Neuronal stem cell (in vitro differentiated cells): ENCODE results near the gene CLEC16A.
A peak's percentile ranks its signal among the peaks of the same experiment; 100 is the strongest.

Experiments used
- DNase-seq: peaks from one replicate; pipeline ENCODE4 v3.0.0-alpha.2; 2013; ENCODE audit warnings: low spot score
- H2AFZ ChIP-seq: one replicate; pipeline ENCODE4 v1.6.1; 2013; ENCODE audit warnings: mild to moderate bottlenecking, low read length, inconsistent platforms
- H2AK5ac ChIP-seq: 2 replicates; pipeline ENCODE4 v1.6.1; 2013; ENCODE audit warnings: low read depth, mild to moderate bottlenecking, inconsistent platforms, low read length, moderate library complexity, mixed read lengths
- H2BK120ac ChIP-seq: 2 replicates; pipeline ENCODE4 v1.6.1; 2013; ENCODE audit warnings: low read depth, mild to moderate bottlenecking, inconsistent platforms, low read length, moderate library complexity, mixed read lengths
- H2BK12ac ChIP-seq: one replicate; pipeline ENCODE4 v1.6.1; 2013; ENCODE audit warnings: low read length, inconsistent platforms
- H2BK15ac ChIP-seq: 2 replicates; pipeline ENCODE4 v1.6.1; 2013; ENCODE audit warnings: mild to moderate bottlenecking, low read length, inconsistent platforms, mixed read lengths
- H2BK5ac ChIP-seq: one replicate; pipeline ENCODE4 v1.6.1; 2013; ENCODE audit warnings: inconsistent platforms, mild to moderate bottlenecking, low read length, moderate library complexity
- H3K14ac ChIP-seq: one replicate; pipeline ENCODE4 v1.6.1; 2013; ENCODE audit warnings: low read length, inconsistent platforms
- H3K18ac ChIP-seq: 2 replicates; pipeline ENCODE4 v1.6.1; 2013; ENCODE audit warnings: low read length, inconsistent platforms
- H3K23ac ChIP-seq: 2 replicates; pipeline ENCODE4 v1.6.1; 2013; ENCODE audit warnings: low read depth, mild to moderate bottlenecking, mixed read lengths, low read length, inconsistent platforms; ENCODE audit not compliant: poor library complexity
- H3K27ac ChIP-seq: replicated peaks from 3 replicates; pipeline ENCODE4 v1.5.1; 2013; ENCODE audit warnings: low read length, inconsistent platforms
- H3K27me3 ChIP-seq, 3 experiments: 2 replicates each; pipeline ENCODE4 v1.6.1; 2013; ENCODE audit warnings: low read length in 3 of 3, mild to moderate bottlenecking in 2 of 3, inconsistent platforms in 1 of 3, low read depth in 1 of 3, mixed read lengths in 1 of 3, moderate library complexity in 1 of 3; ENCODE audit not compliant: control insufficient read depth in 3 of 3, insufficient read depth in 3 of 3
- H3K36me3 ChIP-seq, 2 donors: replicated peaks in 1 of 2; 2 replicates each; pipeline ENCODE4 v1.6.1; 2013; ENCODE audit warnings: low read length in 2 of 2; ENCODE audit not compliant: control insufficient read depth in 2 of 2, insufficient read depth in 2 of 2
- H3K4ac ChIP-seq: 2 replicates; pipeline ENCODE4 v1.6.1; 2013; ENCODE audit warnings: inconsistent platforms, mild to moderate bottlenecking, low read length, moderate library complexity
- H3K4me1 ChIP-seq, 2 donors: 1 replicate in 1 of 2; 2 replicates in 1 of 2; pipeline ENCODE4 v1.6.1; 2013; ENCODE audit warnings: low read length in 2 of 2, low read depth in 1 of 2; ENCODE audit not compliant: control insufficient read depth in 2 of 2, insufficient read depth in 1 of 2
- H3K4me2 ChIP-seq: one replicate; pipeline ENCODE4 v1.6.1; 2013; ENCODE audit warnings: mild to moderate bottlenecking, low read length, inconsistent platforms; ENCODE audit not compliant: insufficient read depth, poor library complexity, severe bottlenecking
- H3K4me3 ChIP-seq, 2 donors: 2 replicates each; pipeline ENCODE4 v1.5.1; 2013; ENCODE audit warnings: low read length in 2 of 2, mild to moderate bottlenecking in 2 of 2, inconsistent platforms in 1 of 2, moderate library complexity in 1 of 2
- H3K79me1 ChIP-seq: one replicate; pipeline ENCODE4 v1.6.1; 2013; ENCODE audit warnings: low read depth, mild to moderate bottlenecking, inconsistent platforms, low read length, moderate library complexity
- H3K9ac ChIP-seq: one replicate; pipeline ENCODE4 v1.6.1; 2013; ENCODE audit warnings: mild to moderate bottlenecking, low read depth, low read length, inconsistent platforms; ENCODE audit not compliant: poor library complexity
- H3K9me3 ChIP-seq, 2 donors: replicated peaks in 1 of 2; 2 replicates each; pipeline versions ENCODE3 to v1.6.1; 2013; ENCODE audit warnings: low read length in 2 of 2, mild to moderate bottlenecking in 2 of 2, inconsistent platforms in 1 of 2, low read depth in 1 of 2, mixed read lengths in 1 of 2, moderate library complexity in 1 of 2; ENCODE audit not compliant: control insufficient read depth in 2 of 2, insufficient read depth in 1 of 2
- H4K8ac ChIP-seq: one replicate; pipeline ENCODE4 v1.6.1; 2013; ENCODE audit warnings: low read depth, mild to moderate bottlenecking, inconsistent platforms, low read length, moderate library complexity
- H4K91ac ChIP-seq: one replicate; pipeline ENCODE4 v1.6.1; 2013; ENCODE audit warnings: low read length, low read depth, mild to moderate bottlenecking, inconsistent platforms; ENCODE audit not compliant: poor library complexity
- WGBS, 2 donors: extraction: QIAGEN DNeasy Blood & Tissue Kit; methylation state at CpG; one replicate each; pipeline ENCODE4 v1.1.7; 2013; ENCODE audit warnings: missing lambda C conversion rate in 2 of 2, mixed read lengths in 1 of 2; ENCODE audit not compliant: insufficient read length in 2 of 2, insufficient replicate concordance in 1 of 2; ENCODE audit errors: extremely low coverage in 2 of 2; 5-methylcytosine and 5-hydroxymethylcytosine counted together

Gene CLEC16A

GRCh38 chr16:11142951-11143350, 198.6 kb downstream of the CLEC16A start:
- Histone ChIP-seq H2BK15ac (no peak overlapping the region), H3K36me3 (no peaks in the 10 kb centered on the region), H4K8ac (no peak overlapping the region), H4K91ac (no peak overlapping the region), H2BK5ac (no peak overlapping the region), H3K18ac (no peak overlapping the region), H3K79me1 (no peaks in the 10 kb centered on the region), H3K4me3 (no peak overlapping the region), H2AFZ (no peak overlapping the region), H3K14ac (no peak overlapping the region), H2BK12ac (no peak overlapping the region), H3K4me2 (no peak overlapping the region), H3K4ac (no peak overlapping the region), H3K27ac (no peak overlapping the region), H3K9me3 (no peaks in the 10 kb centered on the region), H2AK5ac (no peak overlapping the region), H3K27me3 (no peaks in the 10 kb centered on the region), H3K4me1 (peaks cover 9 to 12% of the 10 kb centered on the region in 2 donors), H2BK120ac (no peak overlapping the region), H3K9ac (no peak overlapping the region), H3K23ac (no peak overlapping the region)
- WGBS, 2 donors = no CpG with 5 or more reads among the region's 7 CpGs
- no peak for DNase-seq

GRCh38 chr16:11143372-11144035, 199.1 kb downstream of the CLEC16A start:
- no peak overlapping the region for H3K4me3 ChIP-seq

GRCh38 chr16:11144122-11144521, 199.8 kb downstream of the CLEC16A start:
- Histone ChIP-seq H3K4ac (no peak overlapping the region), H3K36me3 (no peaks in the 10 kb centered on the region), H3K23ac (no peak overlapping the region), H3K4me3 (no peak overlapping the region), H2BK5ac (no peak overlapping the region), H2BK15ac (no peak overlapping the region), H3K4me1 (peaks cover 6 to 11% of the 10 kb centered on the region in 2 donors), H3K9ac (no peak overlapping the region), H3K79me1 (no peaks in the 10 kb centered on the region), H2BK120ac (no peak overlapping the region), H3K14ac (no peak overlapping the region), H2AK5ac (no peak overlapping the region), H4K91ac (no peak overlapping the region), H3K27me3 (no peaks in the 10 kb centered on the region), H3K18ac (peak overlapping the region; percentile 6), H4K8ac (no peak overlapping the region), H3K9me3 (no peaks in the 10 kb centered on the region), H3K27ac (no peak overlapping the region), H2AFZ (no peak overlapping the region), H3K4me2 (no peak overlapping the region), H2BK12ac (no peak overlapping the region)
- DNase-seq = no peak
- no CpG with 5 or more reads among the region's 4 CpGs for WGBS, 2 donors

More at GRCh38 chr16:11143372-11144035, 199.1 kb downstream of the CLEC16A start:
- no CpG with 5 or more reads among the region's 6 CpGs for WGBS, 2 donors
- no peak overlapping the region for H4K8ac ChIP-seq
- H2BK15ac ChIP-seq = no peak overlapping the region
- H3K27me3 ChIP-seq = no peaks in the 10 kb centered on the region
- peaks cover 6 to 11% of the 10 kb centered on the region in 2 donors for H3K4me1 ChIP-seq
- H3K4ac ChIP-seq = no peak overlapping the region
- no peak overlapping the region for H3K9ac ChIP-seq
- no peak overlapping the region for H3K14ac ChIP-seq
- H2AK5ac ChIP-seq = no peak overlapping the region
- H3K4me2 ChIP-seq = no peak overlapping the region
- no peak overlapping the region for H3K23ac ChIP-seq
- no peak overlapping the region for H2AFZ ChIP-seq
- no peak overlapping the region for H3K18ac ChIP-seq
- H2BK5ac ChIP-seq = no peak overlapping the region
- no peak overlapping the region for H2BK120ac ChIP-seq
- no peak overlapping the region for H4K91ac ChIP-seq
- no peak overlapping the region for H3K27ac ChIP-seq
- no peak overlapping the region for H2BK12ac ChIP-seq
- no peaks in the 10 kb centered on the region for H3K79me1 ChIP-seq
- H3K9me3 ChIP-seq = no peaks in the 10 kb centered on the region
- H3K36me3 ChIP-seq = no peaks in the 10 kb centered on the region
- no peak for DNase-seq

GRCh38 chr16:11145173-11145818, 200.9 kb downstream of the CLEC16A start:
- H2BK12ac ChIP-seq = no peak overlapping the region
- H3K9ac ChIP-seq = no peak overlapping the region
- no CpG with 5 or more reads among the region's 13 CpGs for WGBS, 2 donors
- H3K9me3 ChIP-seq = no peaks in the 10 kb centered on the region
- no peaks in the 10 kb centered on the region for H3K79me1 ChIP-seq
- H3K4me3 ChIP-seq = no peak overlapping the region
- no peak overlapping the region for H4K91ac ChIP-seq
- no peak overlapping the region for H2BK5ac ChIP-seq
- H3K27ac ChIP-seq = no peak overlapping the region
- H3K4ac ChIP-seq = no peak overlapping the region
- H3K27me3 ChIP-seq = no peaks in the 10 kb centered on the region
- H2BK15ac ChIP-seq = no peak overlapping the region
- no peaks in the 10 kb centered on the region for H3K36me3 ChIP-seq
- H3K4me2 ChIP-seq = no peak overlapping the region
- H3K14ac ChIP-seq = no peak overlapping the region
- H2BK120ac ChIP-seq = peak overlapping the region; percentile 9
- no peak overlapping the region for H3K18ac ChIP-seq
- H4K8ac ChIP-seq = no peak overlapping the region
- no peak overlapping the region for H2AK5ac ChIP-seq
- H2AFZ ChIP-seq = no peak overlapping the region
- DNase-seq = no peak
- H3K4me1 ChIP-seq = peaks cover under 1 to 4% of the 10 kb centered on the region in 2 donors
- no peak overlapping the region for H3K23ac ChIP-seq
